Measurements from ENCODE around the gene C1orf116. TPM values are rescaled to one million over a fixed set of nuclear protein-coding genes. Genes with fewer than 3 reads are reported as not detected.
"Not testable (repeated sequence)": the region's sequence is repeated elsewhere in the genome, so short reads cannot be mapped to it uniquely, and the experiment has no call there.

The C1orf116 gene
- polyA plus RNA-seq, 1 donor from 2014 or later: not detected

GRCh38 chr1:207045453-207045852, 12.9 kb upstream of the C1orf116 start:
- Histone ChIP-seq H3K4me2 (ENCODE audit: low read length) (no peak overlapping the region), H3K79me2 (replicated peaks; ENCODE audit: insufficient read depth, low read length) (peaks cover 44% of the 10 kb centered on the region), H4K20me1 (ENCODE audit: insufficient read depth) (no peaks in the 10 kb centered on the region), H3K4me3 (ENCODE audit: low read length) (peak overlapping the region; percentile 37), H2AFZ (ENCODE audit: low read depth, low read length) (no peak overlapping the region), H3K27ac (ENCODE audit: low read length) (no peak overlapping the region), H3F3A (ENCODE audit: insufficient read depth, low read length, poor library complexity, severe bottlenecking) (peaks cover 3% of the 10 kb centered on the region), H3K9ac (ENCODE audit: low read length) (no peak overlapping the region), H3K27me3 (ENCODE audit: insufficient read depth, low read depth, low read length) (no peaks in the 10 kb centered on the region), H3K9me3 (ENCODE audit: low read length) (no peaks in the 10 kb centered on the region), H3K9me2 (ENCODE audit: insufficient read depth, low read length) (no peaks in the 10 kb centered on the region), H3K36me3 (ENCODE audit: insufficient read depth, low read length) (peaks cover 6% of the 10 kb centered on the region)
- TF ChIP-seq CTCF (IDR thresholded peaks at IDR 0.05; ENCODE audit: poor library complexity, severe bottlenecking) (no peak), POLR2AphosphoS5 (IDR thresholded peaks at IDR 0.05) (no peak), EP300 (conservative IDR thresholded peaks at IDR 0.05; ENCODE audit: poor library complexity, severe bottlenecking) (no peak), EZH2 (IDR thresholded peaks at IDR 0.05; ENCODE audit: borderline replicate concordance, insufficient read depth, low read length, poor library complexity, severe bottlenecking) (no peak), TAF1 (IDR thresholded peaks at IDR 0.05; ENCODE audit: low read depth) (no peak), REST (IDR thresholded peaks at IDR 0.05; ENCODE audit: borderline replicate concordance) (no peak), RAD21 (conservative IDR thresholded peaks at IDR 0.05) (no peak), MXI1 (conservative IDR thresholded peaks at IDR 0.05; ENCODE audit: poor library complexity, severe bottlenecking) (no peak), SMC3 (conservative IDR thresholded peaks at IDR 0.05; ENCODE audit: poor library complexity) (no peak)

GRCh38 chr1:207041397-207041796, 8.8 kb upstream of the C1orf116 start:
- not testable (repeated sequence) for H2AFZ ChIP-seq (ENCODE audit: low read depth, low read length); H3K36me3 ChIP-seq (ENCODE audit: insufficient read depth, low read length); H3K4me2 ChIP-seq (ENCODE audit: low read length); H3K9ac ChIP-seq (ENCODE audit: low read length); H3K9me3 ChIP-seq (ENCODE audit: low read length); H3K9me2 ChIP-seq (ENCODE audit: insufficient read depth, low read length); H3K4me3 ChIP-seq (ENCODE audit: low read length); H4K20me1 ChIP-seq (ENCODE audit: insufficient read depth); H3K27me3 ChIP-seq (ENCODE audit: insufficient read depth, low read depth, low read length); H3F3A ChIP-seq (ENCODE audit: insufficient read depth, low read length, poor library complexity, severe bottlenecking); H3K27ac ChIP-seq (ENCODE audit: low read length)
- H3K79me2 ChIP-seq (replicated peaks; ENCODE audit: insufficient read depth, low read length): peaks cover 11% of the 10 kb centered on the region

DNA sequence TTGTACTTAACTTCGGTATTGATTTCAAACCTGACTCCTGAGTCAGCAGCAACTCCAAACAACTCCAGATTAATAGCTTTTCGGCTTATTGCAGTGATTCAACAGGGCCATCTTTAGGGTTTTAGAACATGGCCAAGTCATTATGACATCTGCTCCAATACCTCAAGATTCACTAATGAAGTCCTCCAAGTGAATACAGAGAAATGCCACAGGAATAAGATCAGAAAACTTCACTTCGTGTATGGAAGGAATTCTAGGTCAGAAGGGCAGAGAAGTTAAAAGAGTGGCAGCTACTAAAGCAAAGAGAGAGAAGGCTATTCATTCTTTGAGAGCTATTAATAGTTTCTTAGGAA, 7.6 kb upstream of the C1orf116 start:
- Histone ChIP-seq H3F3A (ENCODE audit: insufficient read depth, low read length, poor library complexity, severe bottlenecking) (no peaks in the 10 kb centered on the region), H3K4me3 (ENCODE audit: low read length) (no peak overlapping the region), H3K36me3 (ENCODE audit: insufficient read depth, low read length) (no peaks in the 10 kb centered on the region), H3K27me3 (ENCODE audit: insufficient read depth, low read depth, low read length) (no peaks in the 10 kb centered on the region), H3K9me3 (ENCODE audit: low read length) (no peaks in the 10 kb centered on the region), H2AFZ (ENCODE audit: low read depth, low read length) (no peak overlapping the region), H3K79me2 (replicated peaks; ENCODE audit: insufficient read depth, low read length) (peaks cover 4% of the 10 kb centered on the region), H3K4me2 (ENCODE audit: low read length) (no peak overlapping the region), H4K20me1 (ENCODE audit: insufficient read depth) (no peaks in the 10 kb centered on the region), H3K9me2 (ENCODE audit: insufficient read depth, low read length) (no peaks in the 10 kb centered on the region), H3K27ac (ENCODE audit: low read length) (no peak overlapping the region), H3K9ac (ENCODE audit: low read length) (no peak overlapping the region)
- no peak for TF ChIP-seq POLR2AphosphoS5 (IDR thresholded peaks at IDR 0.05)
- TF ChIP-seq RAD21 (conservative IDR thresholded peaks at IDR 0.05): no peak
- no peak for TF ChIP-seq EZH2 (IDR thresholded peaks at IDR 0.05; ENCODE audit: borderline replicate concordance, insufficient read depth, low read length, poor library complexity, severe bottlenecking)
- TF ChIP-seq EP300 (conservative IDR thresholded peaks at IDR 0.05; ENCODE audit: poor library complexity, severe bottlenecking): no peak

Data from neural cell (in vitro differentiated cells).